ENCODE data around the gene BLNK. TPM values are rescaled to one million over a fixed set of nuclear protein-coding genes. Genes with fewer than 3 reads are reported as not detected.

BLNK gene
- total RNA-seq, 1 donor from 2014 or later: not detected

- H3K36me3 Mint-ChIP-seq (ENCODE audit: unreplicated experiment): no peaks in the 10 kb centered on the region
- H3K27ac Mint-ChIP-seq (ENCODE audit: unreplicated experiment): no peak overlapping the region
- no peak for DNase-seq (ENCODE audit: extremely low spot score, unreplicated experiment)
- H3K4me1 Mint-ChIP-seq (ENCODE audit: unreplicated experiment): no peaks in the 10 kb centered on the region
- no peaks in the 10 kb centered on the region for H3K9me3 Mint-ChIP-seq (ENCODE audit: unreplicated experiment)
- no peak for TF ChIP-seq CTCF (IDR thresholded peaks at IDR 0.05)
- H3K4me3 Mint-ChIP-seq (ENCODE audit: unreplicated experiment): no peak overlapping the region
- H3K27me3 Mint-ChIP-seq (ENCODE audit: unreplicated experiment): peaks cover 5% of the 10 kb centered on the region
Observed at GRCh38 chr10:96238646-96239623, 32.4 kb downstream of the BLNK start.

- no peaks in the 10 kb centered on the region for H3K36me3 Mint-ChIP-seq (ENCODE audit: unreplicated experiment)
- H3K4me3 Mint-ChIP-seq (ENCODE audit: unreplicated experiment): no peak overlapping the region
- H3K27me3 Mint-ChIP-seq (ENCODE audit: unreplicated experiment): peaks cover 7% of the 10 kb centered on the region
- no peak overlapping the region for H3K27ac Mint-ChIP-seq (ENCODE audit: unreplicated experiment)
- no peaks in the 10 kb centered on the region for H3K9me3 Mint-ChIP-seq (ENCODE audit: unreplicated experiment)
- no peak for TF ChIP-seq CTCF (IDR thresholded peaks at IDR 0.05)
- no peaks in the 10 kb centered on the region for H3K4me1 Mint-ChIP-seq (ENCODE audit: unreplicated experiment)
- no peak for DNase-seq (ENCODE audit: extremely low spot score, unreplicated experiment)
Observed at GRCh38 chr10:96236876-96237275, 34.5 kb downstream of the BLNK start.

GRCh38 chr10:96236090-96236478, 35.3 kb downstream of the BLNK start:
- no peak overlapping the region for H3K27ac Mint-ChIP-seq (ENCODE audit: unreplicated experiment)
- no peaks in the 10 kb centered on the region for H3K9me3 Mint-ChIP-seq (ENCODE audit: unreplicated experiment)
- TF ChIP-seq CTCF (IDR thresholded peaks at IDR 0.05): no peak
- H3K4me3 Mint-ChIP-seq (ENCODE audit: unreplicated experiment): no peak overlapping the region
- no peaks in the 10 kb centered on the region for H3K4me1 Mint-ChIP-seq (ENCODE audit: unreplicated experiment)
- no peaks in the 10 kb centered on the region for H3K36me3 Mint-ChIP-seq (ENCODE audit: unreplicated experiment)
- H3K27me3 Mint-ChIP-seq (ENCODE audit: unreplicated experiment): peaks cover 7% of the 10 kb centered on the region
- no peak for DNase-seq (ENCODE audit: extremely low spot score, unreplicated experiment)

- H3K4me3 Mint-ChIP-seq (ENCODE audit: unreplicated experiment): no peak overlapping the region
- H3K36me3 Mint-ChIP-seq (ENCODE audit: unreplicated experiment): no peaks in the 10 kb centered on the region
- H3K4me1 Mint-ChIP-seq (ENCODE audit: unreplicated experiment): no peaks in the 10 kb centered on the region
- peaks cover 8% of the 10 kb centered on the region for H3K27me3 Mint-ChIP-seq (ENCODE audit: unreplicated experiment)
- no peak for DNase-seq (ENCODE audit: extremely low spot score, unreplicated experiment)
- no peak for TF ChIP-seq CTCF (IDR thresholded peaks at IDR 0.05)
- no peaks in the 10 kb centered on the region for H3K9me3 Mint-ChIP-seq (ENCODE audit: unreplicated experiment)
- H3K27ac Mint-ChIP-seq (ENCODE audit: unreplicated experiment): no peak overlapping the region
Observed at GRCh38 chr10:96235326-96236089, 35.9 kb downstream of the BLNK start.

GRCh38 chr10:96233959-96234358, 37.4 kb downstream of the BLNK start:
- Mint-ChIP-seq H3K27ac (ENCODE audit: unreplicated experiment) (no peak overlapping the region), H3K4me3 (ENCODE audit: unreplicated experiment) (no peak overlapping the region), H3K27me3 (ENCODE audit: unreplicated experiment) (peaks cover 7% of the 10 kb centered on the region), H3K4me1 (ENCODE audit: unreplicated experiment) (no peaks in the 10 kb centered on the region), H3K36me3 (ENCODE audit: unreplicated experiment) (no peaks in the 10 kb centered on the region), H3K9me3 (ENCODE audit: unreplicated experiment) (no peaks in the 10 kb centered on the region)
- DNase-seq (ENCODE audit: extremely low spot score, unreplicated experiment): no peak
- no peak for TF ChIP-seq CTCF (IDR thresholded peaks at IDR 0.05)

Measured in osteocyte (in vitro differentiated cells).